ENCODE measurements around the gene MYO5B.
"Not testable (repeated sequence)": the region's sequence is repeated elsewhere in the genome, so short reads cannot be mapped to it uniquely, and the experiment has no call there.

Gene MYO5B

DNA sequence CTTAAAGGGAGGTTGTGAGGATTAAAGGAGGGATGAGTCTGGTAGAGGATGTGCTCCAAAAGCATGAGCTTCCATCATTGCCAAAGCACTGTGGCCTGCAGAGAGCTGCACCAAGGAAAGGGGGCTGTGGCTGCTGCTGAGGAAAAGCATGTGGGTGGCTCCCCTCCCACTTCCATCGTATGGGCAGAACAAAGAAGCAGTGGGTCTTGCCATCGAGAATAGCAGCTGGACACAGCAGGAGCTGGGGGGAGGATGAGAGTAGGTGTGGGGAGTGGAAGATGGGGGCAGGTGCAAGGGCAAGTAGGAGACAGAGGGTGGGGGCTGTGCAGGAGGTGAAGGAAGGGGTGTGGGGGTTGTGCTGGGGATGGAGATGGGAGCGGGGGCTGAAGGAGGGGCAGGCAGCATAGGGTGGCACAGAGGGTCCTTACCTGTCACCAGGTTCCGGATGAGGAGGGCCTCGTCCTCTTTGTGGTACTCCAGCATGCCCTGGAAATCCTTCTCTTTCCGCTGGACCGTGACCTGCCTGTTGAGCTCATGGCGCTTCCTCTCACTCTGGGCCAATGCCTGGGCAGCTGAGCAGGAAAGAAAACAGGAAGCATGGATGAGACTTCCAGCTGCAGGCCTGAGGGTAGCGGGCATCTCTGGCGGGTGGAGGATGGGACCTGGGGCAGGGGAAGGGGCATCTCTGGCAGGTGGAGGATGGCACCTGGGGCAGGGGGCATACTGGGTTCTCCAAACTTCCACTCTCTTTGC lies 348.1 kb downstream of the MYO5B start:
- no peak for DNase-seq

DNA sequence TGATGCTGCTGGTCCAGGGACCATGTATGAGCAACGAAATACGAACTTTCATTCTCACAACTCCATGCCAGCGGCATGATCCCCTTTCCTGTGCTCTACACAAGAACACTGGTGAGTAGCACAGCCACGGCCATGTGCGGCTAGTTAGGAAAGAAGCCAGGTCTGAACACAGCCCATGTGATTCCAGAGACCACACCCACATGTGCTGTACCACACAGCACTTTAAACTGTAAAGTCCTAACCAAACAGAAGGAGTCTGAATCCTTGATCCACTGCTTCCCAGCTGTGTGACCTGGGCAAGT lies 348.6 kb downstream of the MYO5B start:
- no peak for DNase-seq

DNA sequence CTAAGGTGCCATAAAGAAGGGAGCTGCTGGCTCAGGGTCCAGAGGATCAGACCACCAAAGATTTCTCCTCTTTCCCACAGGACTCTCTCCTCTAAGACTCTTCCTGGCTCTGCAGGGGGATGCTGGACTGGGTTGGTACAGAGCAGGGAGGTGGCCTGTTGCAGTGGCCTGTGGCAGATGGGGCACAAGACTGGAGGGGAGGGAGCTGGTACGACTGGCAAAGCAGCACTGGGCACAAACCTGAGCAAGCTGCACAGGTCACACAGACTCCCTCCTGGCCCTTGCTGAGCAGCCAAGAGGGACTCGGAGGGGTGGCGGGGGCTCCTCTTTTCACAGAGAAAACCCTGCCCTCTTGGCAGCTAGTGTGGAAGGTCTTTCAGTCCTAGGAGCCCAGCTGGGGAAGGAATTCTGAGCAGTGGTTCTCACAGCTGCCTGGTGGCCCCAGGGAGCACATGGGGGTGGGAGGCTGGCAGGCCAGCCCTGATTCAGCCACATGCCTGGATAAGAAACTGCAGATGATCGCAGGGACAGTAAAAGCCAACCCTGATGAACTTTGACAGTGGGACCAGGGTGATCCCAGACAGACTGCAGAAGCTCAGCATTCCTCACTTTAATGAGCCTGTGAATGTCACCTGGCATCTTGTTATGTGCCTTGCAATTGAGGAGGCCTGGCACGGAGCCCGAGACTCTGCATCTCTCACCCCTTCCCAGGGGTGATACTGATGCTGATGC lies 349.2 kb downstream of the MYO5B start:
- DNase-seq = no peak

DNA sequence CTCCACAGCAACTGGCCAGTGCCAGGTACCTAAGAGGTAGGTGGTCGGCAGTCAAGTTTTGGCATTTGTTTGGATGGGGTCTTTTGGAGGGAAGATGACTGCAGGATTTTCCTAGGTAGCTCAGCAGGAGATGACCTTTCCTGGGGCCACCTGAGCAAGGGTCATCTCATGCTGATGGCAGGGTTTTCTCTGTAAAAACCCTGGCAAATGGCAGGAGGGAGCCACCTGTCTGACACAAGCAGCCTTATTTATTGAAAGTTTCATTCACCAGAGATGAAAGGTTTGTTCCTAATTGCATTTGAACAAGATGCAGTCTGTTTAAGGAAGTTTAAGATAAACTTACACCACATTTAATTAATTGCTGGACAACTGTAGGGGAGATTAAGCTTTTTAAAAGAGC lies 350.0 kb downstream of the MYO5B start:
- no peak for DNase-seq

DNA sequence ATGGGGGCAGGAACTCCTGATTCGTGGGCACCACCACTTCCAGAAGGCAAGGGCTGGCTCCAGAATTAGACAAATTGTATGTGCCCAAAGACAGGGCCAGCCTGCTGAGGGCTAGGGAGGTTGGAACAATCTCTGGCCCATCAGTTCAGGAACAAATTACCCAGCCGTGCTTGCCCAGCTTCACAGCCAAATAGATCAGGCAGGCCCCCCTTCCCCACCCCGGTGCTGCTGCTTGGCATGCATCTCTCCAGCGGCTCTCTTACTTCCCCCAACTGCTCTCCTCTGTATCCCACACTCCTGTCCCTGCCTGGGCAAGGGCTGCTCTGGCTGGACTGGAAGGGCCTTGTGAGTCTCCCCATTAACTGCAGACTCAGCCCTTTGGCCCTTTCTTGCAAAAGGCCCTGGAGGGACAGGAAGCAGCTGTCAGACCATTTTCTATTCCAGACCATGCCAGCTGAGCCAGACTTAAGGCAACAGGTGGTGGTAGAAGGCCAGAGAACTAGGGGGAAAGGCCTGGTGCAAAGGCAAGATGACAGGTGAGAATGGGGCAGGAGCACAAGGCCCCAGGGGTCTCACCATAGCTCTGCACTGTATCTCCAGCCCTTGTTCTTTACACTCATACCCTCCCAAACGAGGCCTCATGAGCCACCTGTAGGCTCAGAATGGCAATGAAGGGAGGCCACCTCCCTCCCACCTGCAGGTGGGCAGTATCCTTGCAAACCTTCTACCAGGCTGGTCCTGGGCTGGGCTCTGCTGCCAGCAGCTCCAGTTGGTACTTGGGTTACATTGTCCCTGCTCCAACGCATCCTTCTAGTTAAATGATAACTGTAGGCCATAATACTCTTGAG lies 350.9 kb downstream of the MYO5B start:
- DNase-seq = no peak

DNA sequence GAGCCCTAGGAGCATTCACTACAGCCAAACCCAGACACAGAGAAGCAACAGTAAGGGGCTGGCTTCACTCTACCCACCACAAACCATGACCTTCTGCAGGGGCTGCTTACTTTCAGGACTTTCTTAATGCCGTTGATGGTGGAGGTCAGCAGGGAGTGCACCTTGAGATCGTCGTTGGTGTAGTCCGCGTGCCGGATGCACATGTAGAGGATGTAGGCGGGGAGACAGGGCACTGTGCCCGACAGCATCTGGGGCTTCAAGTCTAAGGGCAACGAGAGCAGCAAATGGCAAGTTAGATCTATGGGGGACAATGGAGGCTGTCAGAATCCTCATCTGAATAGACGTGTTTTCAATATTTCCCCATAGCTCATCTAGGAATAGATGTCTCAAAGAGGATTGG lies 351.8 kb downstream of the MYO5B start:
- no peak for DNase-seq

GRCh38 chr18:49842656-49843055 lies 352.3 kb downstream of the MYO5B start:
- no peak for DNase-seq

GRCh38 chr18:49841236-49842217 lies 353.4 kb downstream of the MYO5B start:
- DNase-seq = no peak

DNA sequence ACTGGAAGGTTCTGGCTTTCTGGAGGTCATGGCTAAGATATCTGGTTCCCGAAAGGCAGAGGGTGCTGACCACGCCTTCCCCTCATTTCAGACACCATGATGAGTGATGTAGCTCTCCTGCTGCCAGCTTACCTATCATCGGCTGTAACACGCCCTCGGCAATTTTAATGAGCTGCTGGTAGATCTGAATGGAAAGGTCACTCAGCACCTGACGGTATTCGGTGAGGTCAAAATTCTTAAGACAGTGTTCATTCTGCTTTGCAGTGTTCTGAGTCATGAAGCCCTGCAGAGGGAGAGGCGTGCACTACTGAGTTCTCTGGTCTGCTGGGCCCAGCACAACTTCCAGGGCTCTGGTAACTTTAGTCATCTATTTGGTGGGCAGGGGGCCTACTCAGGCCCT lies 355.9 kb downstream of the MYO5B start:
- DNase-seq = no peak

DNA sequence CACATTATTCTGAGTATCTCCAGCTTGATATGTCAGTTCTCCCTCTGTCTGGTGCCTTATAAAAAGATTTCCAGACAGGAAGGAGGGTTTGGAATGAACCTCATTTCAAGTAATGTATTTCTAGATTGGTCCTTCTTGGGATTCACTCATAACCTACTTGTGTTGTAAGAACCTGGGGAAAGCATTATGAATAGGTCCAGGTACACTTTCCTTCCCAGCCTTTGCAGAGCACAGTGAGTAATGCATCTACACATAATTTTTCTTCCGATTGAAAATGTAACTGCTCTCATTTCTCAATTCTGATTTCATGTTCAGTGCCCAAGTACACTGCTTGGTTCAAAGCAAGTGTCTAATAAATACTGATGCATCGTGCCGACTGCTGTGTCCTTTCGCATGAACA lies 356.6 kb downstream of the MYO5B start:
- no peak for DNase-seq

GRCh38 chr18:49837889-49838288 lies 357.1 kb downstream of the MYO5B start:
- DNase-seq = no peak

- DNase-seq = not testable (repeated sequence)
Measured at GRCh38 chr18:49837316-49837835, 357.6 kb downstream of the MYO5B start.

- DNase-seq = no peak
Measured at GRCh38 chr18:49835405-49835804, 359.5 kb downstream of the MYO5B start.

DNA sequence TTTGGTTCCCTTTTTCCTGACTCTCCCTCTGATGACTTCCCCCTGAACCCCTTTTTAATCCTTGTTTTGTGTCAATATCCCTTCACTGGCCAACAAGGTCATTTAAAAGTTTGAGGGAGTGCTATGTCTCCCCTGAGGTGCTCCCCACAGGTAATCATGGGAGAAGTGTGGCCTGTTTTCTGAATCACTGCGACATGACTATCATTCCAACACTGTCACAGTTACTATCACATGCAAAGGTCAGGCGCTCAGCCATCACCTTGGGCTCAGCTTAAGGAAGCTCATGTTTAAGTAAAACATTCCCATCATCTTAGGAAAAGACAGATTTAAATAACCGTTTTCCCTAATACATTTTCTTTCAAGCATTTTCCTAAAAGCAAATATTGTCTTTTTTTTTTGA lies 360.7 kb downstream of the MYO5B start:
- no peak for DNase-seq

GRCh38 chr18:49833814-49834213 lies 361.1 kb downstream of the MYO5B start:
- no peak for DNase-seq

DNA sequence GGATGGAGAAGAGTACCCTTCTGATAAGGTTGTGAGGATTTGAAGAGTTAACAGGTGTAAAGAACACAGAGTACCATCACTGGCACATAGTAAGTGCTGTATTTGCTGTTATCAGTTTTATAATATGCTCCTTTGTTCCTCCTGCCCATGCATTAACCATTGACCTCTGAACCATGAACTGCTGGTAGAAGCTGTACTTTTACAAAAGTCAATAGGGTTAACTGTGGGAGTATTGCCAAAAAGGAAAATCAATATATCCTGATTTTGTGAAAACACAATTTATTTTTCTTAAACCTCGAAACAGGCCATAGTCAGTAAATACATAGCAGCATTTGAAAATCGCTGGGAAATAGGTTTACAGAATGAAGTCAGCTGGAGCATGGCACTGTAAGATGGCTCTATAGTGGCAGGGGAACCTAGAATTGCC lies 362.7 kb downstream of the MYO5B start:
- no peak for DNase-seq

DNA sequence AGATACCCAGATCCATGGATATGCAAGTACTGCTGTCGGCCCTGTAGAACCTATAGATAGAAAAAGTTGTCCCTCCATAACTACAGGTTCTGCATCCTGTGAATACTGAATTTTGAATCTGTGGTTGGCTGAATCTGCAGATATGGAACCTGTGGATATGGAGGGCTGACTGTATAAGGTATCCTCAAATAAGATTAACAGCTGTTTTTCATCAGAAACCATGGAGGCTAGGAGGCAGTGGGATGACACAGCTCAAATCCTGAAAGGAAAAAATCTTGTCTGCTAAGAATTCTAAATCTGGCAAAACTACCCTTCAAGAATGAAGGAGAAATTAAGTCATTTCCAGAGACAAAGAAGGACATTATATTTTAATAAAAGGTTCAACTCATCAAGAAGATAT lies 367.0 kb downstream of the MYO5B start:
- no peak for DNase-seq

DNA sequence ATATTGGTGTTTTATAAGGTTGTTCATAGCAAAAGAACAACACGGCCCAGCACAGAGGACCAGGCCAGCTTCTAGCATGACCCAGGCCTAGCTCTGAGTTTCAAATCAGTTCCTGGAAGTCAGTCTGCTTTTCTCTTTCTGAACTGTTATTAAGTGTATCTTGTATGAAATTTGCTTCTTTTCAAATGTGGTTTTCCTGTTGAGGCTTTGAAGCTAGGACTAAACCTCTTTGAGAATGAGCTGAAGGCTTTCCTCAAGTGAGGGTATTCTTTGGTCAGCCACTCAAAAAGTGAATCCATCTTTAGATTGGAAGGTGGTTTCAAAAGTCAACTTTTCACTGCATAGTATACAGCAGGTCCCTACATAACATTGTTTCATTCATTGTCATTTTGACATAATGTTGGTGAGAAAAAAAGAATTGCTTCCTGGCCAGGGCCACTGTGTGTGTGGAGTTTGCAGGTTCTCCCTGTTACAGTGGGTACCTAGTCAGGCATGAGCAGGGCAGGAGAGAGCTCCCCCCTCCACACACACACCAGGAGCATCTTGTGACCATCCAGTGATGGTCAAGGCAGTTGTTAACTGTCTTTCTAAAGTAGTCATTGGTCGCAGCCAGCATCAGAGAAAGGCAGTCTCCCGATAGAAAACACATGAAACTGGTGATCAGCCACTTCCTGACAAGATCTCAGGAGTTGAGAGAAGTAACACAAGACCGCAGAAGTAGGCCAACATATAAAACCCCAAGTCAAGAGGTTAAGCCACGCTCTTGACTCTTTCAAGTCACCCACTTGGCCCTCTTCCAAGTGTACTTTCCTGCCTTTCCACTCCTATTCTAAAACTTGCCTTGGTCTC lies 374.9 kb downstream of the MYO5B start:
- peak; percentile 17 for DNase-seq

DNA sequence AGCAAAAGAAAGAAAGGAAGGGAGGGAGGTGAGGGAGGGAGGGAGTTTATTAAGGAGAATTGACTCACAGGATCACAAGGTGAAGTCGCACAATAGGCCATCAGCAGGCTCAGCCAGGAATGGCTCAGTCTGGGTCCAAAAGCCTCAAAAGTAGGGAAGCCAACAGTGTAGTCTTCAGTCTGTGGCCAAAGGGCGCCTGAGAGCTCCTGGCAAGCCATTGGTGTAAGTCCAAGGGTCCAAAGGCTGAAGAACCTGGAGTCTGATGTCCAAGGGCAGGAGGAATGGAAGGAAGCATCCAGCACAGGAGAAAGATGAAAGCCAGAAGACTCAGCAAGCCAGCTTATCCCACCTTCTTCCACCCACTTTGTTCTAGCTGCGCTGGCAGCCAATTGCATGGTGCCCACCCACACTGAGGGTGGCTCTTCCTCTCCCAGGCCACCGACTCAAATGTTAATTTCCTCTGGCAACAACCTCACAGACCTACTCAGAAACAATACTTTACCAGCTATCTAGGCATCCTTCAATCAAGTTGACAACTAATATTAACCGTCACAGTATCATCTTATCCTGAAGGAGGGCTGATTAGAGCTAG lies 375.8 kb downstream of the MYO5B start:
- DNase-seq = no peak

DNA sequence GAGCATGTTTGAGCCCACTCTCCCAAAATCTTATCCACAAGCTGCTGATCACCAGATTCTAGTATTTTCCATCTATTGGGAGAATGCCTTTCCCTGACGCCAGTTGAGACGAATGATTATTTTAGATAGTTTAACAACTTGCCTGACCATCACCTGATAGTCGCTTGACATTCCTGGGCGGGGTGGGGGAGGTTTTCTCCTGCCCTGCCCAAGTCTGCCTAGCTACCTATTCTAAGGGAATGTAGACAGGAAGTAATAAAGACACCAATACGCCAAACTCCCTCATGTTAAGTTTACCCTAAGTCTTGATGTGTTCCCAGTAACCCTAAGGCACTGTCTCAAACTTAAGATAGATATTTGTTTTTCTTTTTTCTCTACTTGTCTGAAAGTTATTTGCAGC lies 377.0 kb downstream of the MYO5B start:
- no peak for DNase-seq

DNA sequence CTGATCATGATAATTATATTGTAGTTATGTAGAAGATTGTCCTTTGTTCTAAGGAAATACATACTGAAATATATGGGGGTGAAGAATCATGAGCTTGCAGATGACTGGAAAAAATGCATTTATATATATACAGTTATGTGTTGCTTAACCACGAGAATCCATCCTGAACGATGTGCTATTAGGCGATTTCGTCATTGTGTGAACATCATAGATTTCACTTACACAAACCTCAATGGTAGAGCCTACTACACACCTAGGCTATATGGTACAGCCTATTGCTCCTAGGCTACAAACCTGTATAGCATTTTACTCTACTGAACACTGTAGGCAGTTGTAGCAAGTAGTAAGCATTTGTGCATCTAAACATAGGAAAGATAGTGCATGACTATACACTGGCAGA lies 379.0 kb downstream of the MYO5B start:
- no peak for DNase-seq

All from OCI-M1 (cell line).